Neutrophil (primary cell): Measurements from ENCODE around the gene RNASE7.
A peak's percentile ranks its signal among the peaks of the same experiment; 100 is the strongest.

Source experiments
- H3K27ac ChIP-seq: fragments of 200-600 bp; sonication (generic); 2 replicates; pipeline ENCODE4 v1.5.1; 2016; ENCODE audit warnings: mild to moderate bottlenecking, moderate library complexity
- H3K27me3 ChIP-seq: fragments of 200-600 bp; sonication (generic); 2 replicates; pipeline ENCODE4 v1.6.0; 2016; ENCODE audit warnings: mild to moderate bottlenecking
- H3K36me3 ChIP-seq: fragments of 200-600 bp; sonication (generic); 2 replicates; pipeline ENCODE4 v1.5.1; 2017
- H3K4me1 ChIP-seq, 2 experiments: fragments of 200-600 bp in 1 of 2; sonication (generic) in 1 of 2; 1 replicate in 1 of 2; 2 replicates in 1 of 2; pipeline versions ENCODE4 v1.5.1 to v1.6.1; 2013 to 2016; ENCODE audit warnings: low read depth in 1 of 2, low read length in 1 of 2, mild to moderate bottlenecking in 1 of 2, moderate library complexity in 1 of 2; ENCODE audit not compliant: control insufficient read depth in 1 of 2, insufficient read depth in 1 of 2
- H3K4me3 ChIP-seq, 2 experiments: fragments of 200-600 bp in 1 of 2; sonication (generic) in 1 of 2; 1 replicate in 1 of 2; 2 replicates in 1 of 2; pipeline ENCODE4 v1.5.1; 2013 to 2016; ENCODE audit warnings: low read depth in 1 of 2, low read length in 1 of 2, mild to moderate bottlenecking in 1 of 2, moderate library complexity in 1 of 2
- H3K9me3 ChIP-seq: fragments of 200-600 bp; sonication (generic); 2 replicates; pipeline ENCODE4 v1.5.1; 2016
- TF ChIP-seq, protein P1 (sequence below): fragments of 200-600 bp; sonication (generic); IDR thresholded peaks from 2 replicates; pipeline ENCODE4 v1.5.1; 2016; ENCODE audit warnings: antibody characterized with exemption

RNASE7 gene

GRCh38 chr14:21089877-21090193 is 47.7 kb downstream of the RNASE7 start:
- peaks cover 40 to 54% of the 10 kb centered on the region in 2 experiments for H3K4me1 ChIP-seq
- H3K27me3 ChIP-seq: peaks cover 7% of the 10 kb centered on the region
- TF ChIP-seq, protein P1, sequence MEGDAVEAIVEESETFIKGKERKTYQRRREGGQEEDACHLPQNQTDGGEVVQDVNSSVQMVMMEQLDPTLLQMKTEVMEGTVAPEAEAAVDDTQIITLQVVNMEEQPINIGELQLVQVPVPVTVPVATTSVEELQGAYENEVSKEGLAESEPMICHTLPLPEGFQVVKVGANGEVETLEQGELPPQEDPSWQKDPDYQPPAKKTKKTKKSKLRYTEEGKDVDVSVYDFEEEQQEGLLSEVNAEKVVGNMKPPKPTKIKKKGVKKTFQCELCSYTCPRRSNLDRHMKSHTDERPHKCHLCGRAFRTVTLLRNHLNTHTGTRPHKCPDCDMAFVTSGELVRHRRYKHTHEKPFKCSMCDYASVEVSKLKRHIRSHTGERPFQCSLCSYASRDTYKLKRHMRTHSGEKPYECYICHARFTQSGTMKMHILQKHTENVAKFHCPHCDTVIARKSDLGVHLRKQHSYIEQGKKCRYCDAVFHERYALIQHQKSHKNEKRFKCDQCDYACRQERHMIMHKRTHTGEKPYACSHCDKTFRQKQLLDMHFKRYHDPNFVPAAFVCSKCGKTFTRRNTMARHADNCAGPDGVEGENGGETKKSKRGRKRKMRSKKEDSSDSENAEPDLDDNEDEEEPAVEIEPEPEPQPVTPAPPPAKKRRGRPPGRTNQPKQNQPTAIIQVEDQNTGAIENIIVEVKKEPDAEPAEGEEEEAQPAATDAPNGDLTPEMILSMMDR: no peak
- H3K27ac ChIP-seq: peak overlapping the region; percentile 97
- H3K4me3 ChIP-seq: no peak overlapping the region
- peaks cover 40% of the 10 kb centered on the region for H3K36me3 ChIP-seq
- H3K9me3 ChIP-seq: no peaks in the 10 kb centered on the region

DNA sequence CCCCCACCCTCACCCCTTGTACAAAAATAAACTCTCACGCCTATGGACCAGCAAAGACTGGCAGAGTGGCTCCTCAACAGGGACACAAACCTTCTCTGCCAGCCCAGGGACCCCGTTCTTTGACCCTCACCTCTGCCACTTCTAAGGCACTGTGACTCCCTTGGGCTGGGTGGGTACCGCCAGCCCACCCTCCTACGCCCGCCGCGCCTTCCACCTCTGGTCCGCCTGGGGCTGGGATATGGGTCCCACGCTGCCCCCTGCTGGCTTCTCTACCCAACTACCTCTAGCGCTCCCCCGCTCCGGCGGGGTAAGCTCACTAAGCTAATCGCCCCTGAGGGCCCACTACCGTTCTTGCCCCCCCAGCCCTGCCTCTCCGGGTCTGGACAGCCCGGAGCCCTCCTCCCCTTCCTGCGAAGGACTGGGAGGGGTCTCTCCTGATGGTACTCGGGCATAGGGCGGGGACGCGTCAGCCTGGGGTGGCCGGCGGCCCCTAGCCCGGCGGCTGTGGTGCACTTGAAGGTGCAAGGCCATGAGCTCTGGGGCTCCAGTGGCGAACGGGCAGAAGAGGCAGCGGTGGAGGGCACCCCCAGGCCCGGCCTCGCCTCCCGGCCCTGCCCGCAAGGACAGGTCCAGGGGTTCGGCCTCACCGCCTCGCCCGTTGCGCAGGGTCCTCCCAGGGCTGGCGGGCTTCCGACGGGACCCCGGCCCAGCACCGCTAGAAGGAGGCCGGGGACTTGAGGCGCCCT is 48.2 kb downstream of the RNASE7 start:
- TF ChIP-seq, protein P1: peak; percentile 75
- Histone ChIP-seq H3K27ac (peak overlapping the region; percentile 97), H3K4me1 (peaks cover 34 to 48% of the 10 kb centered on the region in 2 experiments), H3K9me3 (no peaks in the 10 kb centered on the region), H3K36me3 (peaks cover 39% of the 10 kb centered on the region), H3K4me3 (no peak overlapping the region), H3K27me3 (peaks cover 7% of the 10 kb centered on the region)

DNA sequence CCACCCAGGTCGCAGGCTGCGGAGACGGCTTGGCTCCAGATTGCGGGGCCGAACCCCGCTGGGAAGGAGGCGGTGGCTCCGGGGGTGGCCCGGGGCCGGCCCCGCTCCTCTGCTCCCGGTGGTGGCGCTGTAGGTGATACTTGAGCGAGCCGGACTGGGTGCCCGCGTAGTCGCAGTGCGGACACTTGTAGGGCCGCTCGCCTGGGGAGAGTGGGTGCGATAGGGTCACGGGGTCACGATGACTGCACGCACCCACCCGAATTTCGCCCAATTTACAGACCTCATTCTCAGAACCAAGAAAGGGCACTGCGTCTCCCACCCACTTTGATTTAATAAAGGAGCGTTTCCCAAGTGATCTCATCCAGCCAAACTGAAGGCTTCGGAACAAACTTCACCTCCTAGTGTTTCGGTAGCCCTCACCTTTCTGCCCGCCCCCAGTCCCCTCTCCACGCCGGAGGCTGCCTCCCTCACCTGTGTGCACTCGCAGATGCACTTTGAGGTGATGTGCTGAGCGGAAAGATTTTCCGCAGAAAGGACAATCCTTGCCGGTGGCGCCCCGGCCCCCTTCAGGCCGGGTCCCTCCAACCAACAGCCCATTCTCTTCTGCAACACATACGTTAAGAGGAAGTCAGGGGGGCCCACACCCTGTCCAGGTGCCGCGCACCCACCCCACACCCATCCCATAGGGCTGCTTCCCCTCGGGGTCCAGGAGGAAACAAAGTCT is 48.9 kb downstream of the RNASE7 start:
- H3K4me1 ChIP-seq: peaks cover 27 to 41% of the 10 kb centered on the region in 2 experiments
- H3K27me3 ChIP-seq: peaks cover 11% of the 10 kb centered on the region
- H3K36me3 ChIP-seq: peaks cover 36% of the 10 kb centered on the region
- no peak overlapping the region for H3K4me3 ChIP-seq
- no peaks in the 10 kb centered on the region for H3K9me3 ChIP-seq
- peak overlapping the region; percentile 5 for H3K27ac ChIP-seq
- TF ChIP-seq, protein P1: no peak

- peaks cover 20 to 34% of the 10 kb centered on the region in 2 experiments for H3K4me1 ChIP-seq
- H3K27ac ChIP-seq: peak overlapping the region; percentile 5
- H3K36me3 ChIP-seq: peaks cover 36% of the 10 kb centered on the region
Observed at GRCh38 chr14:21091821-21092272, 49.7 kb downstream of the RNASE7 start.

DNA sequence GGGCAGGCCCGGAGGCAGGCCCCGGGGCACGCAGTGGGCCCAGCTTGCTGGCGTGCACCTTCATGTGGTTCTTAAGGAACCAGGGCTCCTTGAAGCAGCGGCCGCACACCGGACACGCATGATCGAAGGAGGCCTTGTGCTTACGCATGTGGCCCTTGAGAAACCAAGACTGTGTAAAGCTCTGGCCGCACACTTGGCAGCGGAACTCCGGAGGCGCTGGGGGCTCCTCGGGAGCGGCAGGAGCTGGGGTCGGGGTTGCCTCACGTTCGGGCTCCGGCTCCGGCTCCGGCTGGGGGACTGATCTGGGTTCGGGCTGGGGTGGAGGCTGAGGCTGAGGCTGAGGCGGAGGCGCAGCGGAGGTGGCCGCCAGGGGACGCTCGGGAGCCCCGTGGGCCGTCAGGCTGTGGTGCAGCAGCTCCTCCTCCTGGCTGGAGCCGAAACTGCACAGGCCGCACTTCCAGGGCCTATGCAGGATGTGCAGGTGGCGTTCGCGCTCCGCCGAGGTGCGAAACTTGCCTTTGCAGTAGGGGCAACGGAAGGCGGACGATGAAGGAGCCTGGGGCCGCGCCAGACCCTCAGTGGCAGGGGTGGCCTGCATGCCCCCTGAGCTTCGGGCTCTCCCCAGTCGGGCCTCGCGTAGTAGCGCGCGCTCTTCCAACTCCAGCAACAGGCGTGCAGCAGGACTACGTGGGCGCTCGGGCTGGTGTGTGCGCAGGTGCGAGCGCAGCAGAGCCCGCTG is 50.3 kb downstream of the RNASE7 start:
- TF ChIP-seq, protein P1: peak; percentile 99
- Histone ChIP-seq H3K27ac (peak overlapping the region; percentile 21), H3K4me3 (no peak overlapping the region), H3K4me1 (peaks cover 14 to 29% of the 10 kb centered on the region in 2 experiments), H3K27me3 (peaks cover 25% of the 10 kb centered on the region), H3K9me3 (no peaks in the 10 kb centered on the region), H3K36me3 (peaks cover 36% of the 10 kb centered on the region)

More at GRCh38 chr14:21091821-21092272, 49.7 kb downstream of the RNASE7 start:
- no peak overlapping the region for H3K4me3 ChIP-seq
- TF ChIP-seq, protein P1: no peak
- no peaks in the 10 kb centered on the region for H3K9me3 ChIP-seq
- peaks cover 19% of the 10 kb centered on the region for H3K27me3 ChIP-seq
